GM15510 (cell line): ENCODE results near the gene TP63.

Experiments
- POLR2A ChIP-seq: IDR thresholded peaks from 3 replicates; pipeline ENCODE4 v1.6.1; 2011; ENCODE audit warnings: borderline replicate concordance; ENCODE audit not compliant: insufficient read length; ENCODE audit errors: extremely low read depth

The TP63 gene

DNA sequence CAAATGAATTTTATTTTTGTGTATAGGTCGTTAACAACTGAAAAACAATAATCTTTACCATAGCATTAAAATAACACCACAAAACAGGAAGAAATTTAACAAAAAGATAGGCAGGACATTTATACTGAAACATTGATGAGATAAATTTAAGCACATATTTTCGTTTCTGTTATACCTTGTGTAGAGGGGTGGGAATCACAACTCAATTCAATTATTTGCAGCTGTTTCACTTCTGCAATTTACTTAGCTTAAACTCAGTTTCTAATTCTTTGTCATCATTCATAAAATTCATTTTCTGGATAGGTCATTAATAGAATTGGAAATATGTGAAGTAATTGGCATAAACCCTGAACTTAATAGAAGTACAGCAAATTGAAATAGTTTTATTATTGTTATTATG, 42.3 kb downstream of the TP63 start:
- no peak for TF ChIP-seq POLR2A

DNA sequence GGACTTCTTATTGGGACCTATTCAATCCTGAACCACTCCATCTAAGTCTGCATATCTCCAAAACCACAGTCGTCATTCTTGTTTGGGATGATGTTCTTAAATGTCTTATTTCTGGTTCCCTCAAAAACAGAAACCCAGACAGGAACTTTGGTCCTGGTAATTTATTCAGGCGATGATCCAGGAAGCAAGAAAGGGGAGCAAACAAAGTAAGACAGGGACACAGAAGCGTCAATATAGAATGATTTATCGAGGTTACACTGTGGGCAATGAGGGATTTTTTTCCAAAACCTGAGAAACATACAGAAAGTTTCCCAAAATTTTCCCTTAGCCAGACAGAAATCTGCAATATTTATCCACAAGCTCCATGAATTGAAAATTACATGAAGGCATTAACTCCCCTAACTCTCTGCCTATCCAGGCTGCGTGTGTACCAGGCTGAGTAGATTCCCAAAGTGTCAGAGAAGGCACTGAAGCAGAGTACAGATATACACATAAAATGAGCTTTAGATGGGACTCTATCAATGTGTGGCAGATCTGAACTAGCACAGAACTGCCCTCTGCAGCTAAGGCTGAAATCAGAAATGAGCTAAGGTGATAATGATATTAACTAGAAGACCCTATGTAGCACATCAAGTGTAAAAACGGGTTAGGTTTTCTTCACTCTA, 43.2 kb downstream of the TP63 start:
- TF ChIP-seq POLR2A, result no peak

DNA sequence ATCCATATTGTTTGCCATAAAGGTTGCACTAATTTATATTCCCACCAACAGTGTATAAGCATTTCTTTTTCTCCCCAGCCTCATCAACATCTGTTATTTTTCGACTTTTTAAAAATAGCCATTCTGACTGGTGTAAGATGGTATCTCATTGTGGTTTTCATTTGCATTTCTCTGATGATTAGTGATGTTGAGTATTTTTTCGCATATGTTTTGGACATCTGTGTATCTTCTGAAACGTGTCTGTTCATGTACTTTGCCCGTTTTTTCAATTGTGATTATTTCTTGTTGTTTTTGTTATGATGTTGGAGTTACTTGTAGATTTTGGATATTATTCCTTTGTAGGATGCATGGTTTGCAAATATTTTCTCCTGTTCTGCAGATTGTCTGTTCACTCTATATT, 46.5 kb downstream of the TP63 start:
- no peak for TF ChIP-seq POLR2A

DNA sequence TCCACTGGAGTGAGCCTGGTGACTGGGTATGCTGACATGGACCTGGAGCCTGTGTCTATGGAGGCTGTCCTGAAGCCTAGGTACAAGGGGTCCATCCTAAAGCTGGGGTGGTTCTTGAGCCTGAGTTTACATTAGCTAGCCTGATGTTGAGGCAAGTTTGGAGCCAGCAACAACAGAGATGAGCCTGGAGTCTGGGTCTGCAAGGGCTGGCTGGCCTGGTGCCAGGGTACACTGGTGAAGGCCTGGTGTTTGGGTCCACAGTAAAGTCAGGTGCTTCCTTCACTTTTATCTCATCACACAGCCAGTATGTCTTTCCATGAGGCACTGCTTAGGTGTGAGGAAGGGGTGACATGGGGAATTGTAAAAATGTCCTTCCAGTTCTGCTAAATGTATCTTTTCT, 49.5 kb downstream of the TP63 start:
- no peak for TF ChIP-seq POLR2A

DNA sequence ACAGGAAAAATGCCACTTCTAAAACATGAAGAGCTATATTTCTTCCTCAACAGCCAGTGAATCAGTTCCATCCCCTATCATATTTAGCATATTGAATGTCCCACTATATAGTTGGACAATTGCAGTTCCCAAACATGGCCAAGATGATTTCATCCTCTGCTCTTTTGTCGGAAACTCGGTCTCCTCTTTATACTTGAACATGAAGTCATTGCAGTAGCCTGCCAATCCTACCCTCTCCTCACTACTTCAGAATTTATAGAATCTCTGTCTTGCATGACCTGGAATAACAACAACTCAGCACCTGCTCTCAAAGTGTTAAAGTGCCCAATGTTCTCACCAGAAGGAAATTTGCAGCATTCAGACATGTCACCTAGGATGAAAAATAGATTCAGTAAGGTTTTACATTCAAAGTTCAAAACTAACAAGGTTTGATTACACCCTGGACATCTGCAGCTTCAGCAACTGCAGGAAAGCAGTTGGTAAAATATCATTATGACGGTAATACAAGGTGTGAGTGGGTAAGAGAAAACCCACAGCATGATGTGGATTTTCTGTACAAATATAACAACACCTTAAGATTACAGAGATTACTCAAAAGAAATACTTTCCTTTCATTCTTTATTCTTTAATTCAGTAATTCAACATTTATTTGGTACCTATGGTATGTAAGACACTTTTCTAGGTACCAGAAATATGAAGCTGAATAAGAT, 52.5 kb downstream of the TP63 start:
- no peak for TF ChIP-seq POLR2A

DNA sequence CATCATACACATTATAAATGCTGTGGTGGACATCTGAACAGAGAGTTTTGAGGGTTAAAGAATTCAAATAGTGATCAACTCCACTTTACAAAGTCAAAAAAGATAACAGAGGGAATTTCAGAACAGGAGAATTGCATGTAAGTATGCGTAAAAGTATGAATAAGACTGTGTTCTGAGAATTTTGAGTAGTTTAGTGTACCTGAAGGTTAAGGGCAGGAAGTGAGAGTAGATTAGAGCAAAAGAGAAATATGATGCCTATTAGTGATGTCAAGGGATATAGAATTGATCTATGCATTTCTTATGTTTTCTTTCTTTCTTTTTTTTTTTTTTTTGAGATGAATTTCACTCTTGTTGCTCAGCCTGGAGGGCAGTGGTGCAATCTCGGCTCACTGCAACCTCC, 53.1 kb downstream of the TP63 start:
- TF ChIP-seq POLR2A, result no peak

DNA sequence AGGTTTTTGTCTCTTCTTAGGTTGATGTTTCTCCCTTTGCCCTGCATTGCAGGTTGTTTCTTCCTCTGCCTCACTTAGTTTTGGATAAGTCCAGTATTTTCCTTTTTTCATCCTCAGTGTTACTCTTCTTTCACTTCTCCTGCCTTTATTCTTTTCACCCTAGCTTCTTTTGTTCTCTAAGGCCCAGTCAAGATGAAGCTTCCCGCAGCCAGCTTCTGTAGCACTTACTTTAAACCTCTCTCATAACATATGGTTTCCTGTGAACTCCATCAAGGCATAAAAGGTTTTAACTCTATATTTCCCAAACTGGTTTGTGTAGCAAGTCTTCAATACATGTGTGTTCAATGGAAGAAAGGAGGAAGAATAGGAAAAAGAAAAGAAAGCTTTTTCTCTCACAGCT, 54.1 kb downstream of the TP63 start:
- no peak for TF ChIP-seq POLR2A

DNA sequence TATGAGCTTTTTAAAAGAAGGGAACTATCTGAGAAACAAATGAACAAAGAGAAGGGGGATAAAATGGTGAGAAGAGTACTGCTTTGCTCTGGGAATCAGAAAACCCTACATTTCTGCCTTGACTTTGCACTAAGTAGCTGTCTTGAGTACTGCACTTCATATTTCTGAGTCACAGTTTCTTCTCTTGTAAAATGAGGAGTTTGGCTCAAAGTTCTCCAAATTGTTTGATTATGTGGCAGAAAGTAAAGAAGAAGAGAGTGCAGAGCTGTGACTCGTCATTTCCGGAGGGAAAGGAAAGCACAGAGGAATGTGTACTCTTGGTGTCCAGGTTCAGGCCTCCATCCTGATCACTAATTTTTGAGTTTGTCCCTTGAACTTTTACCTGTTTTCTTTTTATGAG, 54.7 kb downstream of the TP63 start:
- TF ChIP-seq POLR2A, result no peak

DNA sequence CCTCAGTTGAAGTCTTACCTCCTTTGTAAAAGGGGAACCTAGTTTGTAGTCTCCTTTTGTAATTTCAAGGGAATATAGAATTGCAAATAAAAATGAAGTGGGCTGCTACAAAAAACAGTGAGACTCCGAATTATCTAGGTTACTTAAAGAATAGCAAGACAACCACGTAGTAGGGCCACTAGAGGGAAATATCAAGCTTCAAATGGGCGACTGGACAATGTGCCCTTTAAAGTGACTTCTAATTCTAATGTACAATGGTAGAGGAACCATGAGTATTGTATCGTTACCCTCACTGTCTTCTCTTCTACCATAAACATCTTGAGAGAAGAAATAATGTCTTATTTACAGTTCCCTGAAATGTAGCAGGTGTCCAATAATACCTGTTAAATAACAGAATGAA, 56.3 kb downstream of the TP63 start:
- no peak for TF ChIP-seq POLR2A

DNA sequence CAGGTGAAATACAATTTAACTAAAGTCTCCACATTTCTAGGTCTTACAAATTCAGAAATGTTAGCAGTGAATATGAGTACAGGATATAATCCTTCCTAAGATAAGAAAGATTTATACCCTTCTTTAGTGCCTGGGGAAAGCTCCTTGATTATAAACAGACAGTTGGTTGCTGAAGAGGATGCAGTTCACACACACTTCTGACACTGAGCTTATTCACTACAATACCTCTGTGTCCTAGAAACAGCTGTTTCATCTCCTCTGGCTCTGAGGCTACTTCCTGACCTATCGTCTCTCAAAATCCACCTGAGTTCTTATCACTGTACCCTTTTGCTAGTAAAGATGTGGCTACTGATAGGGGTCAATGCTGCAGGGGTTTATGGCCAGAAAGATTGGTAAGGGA, 57.1 kb downstream of the TP63 start:
- no peak for TF ChIP-seq POLR2A

DNA sequence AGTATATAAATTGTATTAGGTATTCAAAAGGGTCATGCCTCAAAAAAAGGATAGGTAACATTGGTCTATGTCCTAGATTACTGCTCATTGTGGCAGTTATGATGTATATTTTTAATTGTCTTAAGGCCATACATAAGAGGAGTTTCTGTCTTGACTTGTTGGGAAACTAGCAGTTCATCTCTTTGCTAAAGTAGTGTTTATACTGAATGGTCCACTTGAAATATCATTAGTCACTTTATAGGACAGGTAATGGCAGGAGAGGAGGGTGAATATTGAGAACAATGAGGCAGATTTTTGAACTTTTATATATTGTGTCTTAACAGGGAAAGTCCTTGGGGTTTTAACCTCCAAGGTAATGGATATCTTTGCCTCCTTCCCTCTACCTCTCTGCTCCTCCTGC, 58.4 kb downstream of the TP63 start:
- TF ChIP-seq POLR2A, result no peak

DNA sequence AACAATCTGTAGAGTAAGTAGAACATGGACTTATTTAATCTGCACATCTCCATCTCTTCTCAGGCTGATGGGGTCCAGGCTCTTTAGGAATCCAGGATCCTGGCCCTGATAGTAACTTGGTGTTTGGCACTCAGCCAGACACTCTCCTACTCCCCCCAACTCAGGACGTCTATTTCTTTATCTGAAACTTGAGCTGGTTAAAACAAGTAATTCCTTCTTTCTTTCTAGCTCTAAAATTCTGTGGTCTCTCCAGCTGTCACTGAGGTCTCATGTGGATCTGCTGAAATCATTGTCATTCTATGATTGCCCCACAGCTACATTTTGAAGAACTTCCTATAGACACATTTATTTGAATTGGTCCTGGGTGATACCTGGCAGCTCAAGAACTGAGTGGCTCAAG, 59.0 kb downstream of the TP63 start:
- no peak for TF ChIP-seq POLR2A

DNA sequence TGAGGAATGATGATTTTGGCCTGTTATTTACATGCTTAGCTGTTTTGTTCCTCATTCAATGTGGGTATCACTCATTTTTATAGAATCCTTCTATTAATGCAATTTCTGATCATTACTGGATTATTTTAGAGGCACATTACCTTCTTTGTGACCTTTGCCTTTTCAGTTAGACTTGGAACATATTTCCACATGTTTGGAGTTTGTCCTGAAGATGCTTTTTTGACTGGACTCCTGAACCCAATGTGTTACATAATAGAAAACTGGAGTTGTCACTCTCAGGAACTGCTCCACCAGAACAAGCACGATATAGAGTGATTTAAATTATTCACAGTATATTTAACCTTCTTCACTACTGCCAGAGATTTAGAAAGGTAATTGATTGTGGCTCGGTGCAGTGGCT, 59.5 kb downstream of the TP63 start:
- TF ChIP-seq POLR2A, result no peak

DNA sequence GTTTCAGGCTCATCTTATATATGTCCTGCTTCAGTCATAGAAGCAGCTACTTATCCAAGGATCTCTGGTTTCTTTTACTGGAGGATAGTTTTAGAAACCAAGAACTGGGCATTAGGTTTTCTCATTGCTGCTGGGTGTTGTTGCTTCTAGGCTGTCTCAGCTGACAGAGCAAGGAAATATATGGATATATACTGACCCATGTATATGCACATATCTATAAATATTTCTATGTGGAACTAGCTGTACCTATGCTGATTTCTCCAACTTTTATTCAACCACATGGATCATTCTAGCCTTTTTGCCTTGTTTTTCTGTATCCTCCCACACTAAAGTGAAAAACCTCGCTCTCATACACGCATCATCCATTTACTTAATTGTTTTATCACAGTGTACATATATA, 64.2 kb downstream of the TP63 start:
- no peak for TF ChIP-seq POLR2A

DNA sequence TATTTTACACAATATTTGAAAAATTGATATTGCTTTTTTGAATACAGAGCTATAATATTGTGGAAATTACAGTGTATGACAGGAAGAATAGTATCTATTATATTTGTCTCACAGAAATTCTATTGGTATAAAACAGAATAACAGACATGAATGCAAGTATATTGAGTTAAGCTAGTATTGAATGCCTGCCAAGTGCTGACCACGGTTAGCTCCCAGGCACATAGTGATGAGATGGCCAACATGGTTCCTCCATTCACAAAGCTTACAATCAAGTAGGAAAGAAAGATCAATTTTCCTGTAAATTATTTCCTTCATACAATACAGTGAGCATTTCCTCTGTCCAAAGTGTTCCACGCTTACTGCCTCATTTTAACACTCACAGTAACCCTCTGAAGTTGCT, 67.6 kb downstream of the TP63 start:
- no peak for TF ChIP-seq POLR2A

DNA sequence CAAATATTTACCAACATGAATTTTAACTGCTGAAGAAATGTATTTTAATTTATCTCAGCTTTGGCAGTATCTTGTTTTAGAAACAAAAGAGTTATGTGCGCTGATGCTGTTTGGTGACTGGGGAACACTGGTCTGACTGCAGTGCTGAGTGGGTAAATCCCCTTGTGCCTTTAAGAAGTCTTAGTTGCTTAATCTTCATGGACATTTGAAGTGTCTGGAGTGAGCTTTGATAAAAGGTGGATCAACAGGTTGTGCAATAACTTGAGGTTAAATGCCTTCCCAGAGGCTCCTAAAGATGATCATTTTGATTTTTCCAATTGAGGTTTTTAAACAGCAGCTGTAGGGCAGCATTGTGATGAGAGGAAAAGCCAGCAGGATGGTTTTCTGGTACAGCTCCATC, 68.7 kb downstream of the TP63 start:
- TF ChIP-seq POLR2A, result no peak
